ENCODE data around the gene CREB3L2. TPM values are rescaled to one million over a fixed set of nuclear protein-coding genes. Genes with fewer than 3 reads are reported as not detected.
"Not testable (repeated sequence)": the region's sequence is repeated elsewhere in the genome, so short reads cannot be mapped to it uniquely, and the experiment has no call there.

Gene CREB3L2, protein sequence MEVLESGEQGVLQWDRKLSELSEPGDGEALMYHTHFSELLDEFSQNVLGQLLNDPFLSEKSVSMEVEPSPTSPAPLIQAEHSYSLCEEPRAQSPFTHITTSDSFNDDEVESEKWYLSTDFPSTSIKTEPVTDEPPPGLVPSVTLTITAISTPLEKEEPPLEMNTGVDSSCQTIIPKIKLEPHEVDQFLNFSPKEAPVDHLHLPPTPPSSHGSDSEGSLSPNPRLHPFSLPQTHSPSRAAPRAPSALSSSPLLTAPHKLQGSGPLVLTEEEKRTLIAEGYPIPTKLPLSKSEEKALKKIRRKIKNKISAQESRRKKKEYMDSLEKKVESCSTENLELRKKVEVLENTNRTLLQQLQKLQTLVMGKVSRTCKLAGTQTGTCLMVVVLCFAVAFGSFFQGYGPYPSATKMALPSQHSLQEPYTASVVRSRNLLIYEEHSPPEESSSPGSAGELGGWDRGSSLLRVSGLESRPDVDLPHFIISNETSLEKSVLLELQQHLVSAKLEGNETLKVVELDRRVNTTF
- polyA plus RNA-seq (2011; rRNA removed) (53.5 and 57.8 TPM in 2 replicates), polyA minus RNA-seq (2011; rRNA and poly(A)+ RNA removed) (96.0 and 121 TPM in 2 replicates)

DNA sequence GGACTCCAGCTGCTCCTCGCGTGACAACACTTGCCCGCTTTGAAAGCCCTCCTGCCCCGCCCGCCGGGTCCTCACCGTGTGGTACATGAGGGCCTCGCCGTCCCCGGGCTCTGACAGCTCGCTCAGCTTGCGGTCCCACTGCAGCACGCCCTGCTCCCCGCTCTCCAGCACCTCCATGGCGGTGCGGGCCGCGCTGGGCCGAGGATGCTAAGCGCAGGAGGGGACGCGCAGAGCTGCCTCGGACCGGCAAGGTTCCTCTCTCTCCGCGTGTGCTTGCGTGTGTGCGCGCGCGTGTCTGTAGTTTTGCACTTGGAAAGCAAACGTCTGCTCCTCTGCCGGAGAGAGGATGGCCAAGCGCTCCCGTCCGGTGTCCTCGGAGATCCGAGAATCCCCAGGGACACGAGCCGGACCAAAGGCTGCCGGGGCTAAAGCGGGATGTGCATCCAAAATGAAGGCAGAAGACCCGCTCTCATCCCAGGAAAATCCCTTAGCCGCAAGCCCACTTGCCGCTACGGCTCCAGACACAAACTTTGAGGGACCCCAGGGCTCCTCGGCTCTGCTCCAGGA is at the start of gene CREB3L2:
CREB3L2 (minus strand) TSS at position 558 of the 567 bp plus-strand sequence; CDS start at position 177, 381 bp downstream.
- H3K4me3 ChIP-seq (ENCODE audit: low read depth, low read length): peak within 1 kb of the TSS; percentile 97
- ChIA-PET POLR2A (interaction anchor here (0.6 to 1.8 kb wide), 5 partner anchors 9 to 366 kb away, joined by 4 to 15 read pairs (median 7); no protein-coding TSS in a partner anchor), CTCF (interaction anchor here (0.6 to 11.4 kb wide), 34 partner anchors 9 to 396 kb away, joined by 3 to 365 read pairs (median 5); no protein-coding TSS in a partner anchor)
- peak within 1 kb of the TSS; percentile 99 for H3K27ac ChIP-seq (ENCODE audit: low read depth, low read length)
- H3K27me3 ChIP-seq (ENCODE audit: control insufficient read depth, insufficient read depth, low read length): no peaks in the 10 kb centered on the region
- H3K9me3 ChIP-seq (ENCODE audit: control insufficient read depth, insufficient read depth, low read length): peaks cover 4% of the 10 kb centered on the region; the same call in 1 of the 2 replicates
- TF ChIP-seq, protein P1, sequence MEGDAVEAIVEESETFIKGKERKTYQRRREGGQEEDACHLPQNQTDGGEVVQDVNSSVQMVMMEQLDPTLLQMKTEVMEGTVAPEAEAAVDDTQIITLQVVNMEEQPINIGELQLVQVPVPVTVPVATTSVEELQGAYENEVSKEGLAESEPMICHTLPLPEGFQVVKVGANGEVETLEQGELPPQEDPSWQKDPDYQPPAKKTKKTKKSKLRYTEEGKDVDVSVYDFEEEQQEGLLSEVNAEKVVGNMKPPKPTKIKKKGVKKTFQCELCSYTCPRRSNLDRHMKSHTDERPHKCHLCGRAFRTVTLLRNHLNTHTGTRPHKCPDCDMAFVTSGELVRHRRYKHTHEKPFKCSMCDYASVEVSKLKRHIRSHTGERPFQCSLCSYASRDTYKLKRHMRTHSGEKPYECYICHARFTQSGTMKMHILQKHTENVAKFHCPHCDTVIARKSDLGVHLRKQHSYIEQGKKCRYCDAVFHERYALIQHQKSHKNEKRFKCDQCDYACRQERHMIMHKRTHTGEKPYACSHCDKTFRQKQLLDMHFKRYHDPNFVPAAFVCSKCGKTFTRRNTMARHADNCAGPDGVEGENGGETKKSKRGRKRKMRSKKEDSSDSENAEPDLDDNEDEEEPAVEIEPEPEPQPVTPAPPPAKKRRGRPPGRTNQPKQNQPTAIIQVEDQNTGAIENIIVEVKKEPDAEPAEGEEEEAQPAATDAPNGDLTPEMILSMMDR (IDR thresholded peaks at IDR 0.05; ENCODE audit: low read depth, low read length): no peak
- DNase-seq (ENCODE audit: low read depth, low spot score): no peak

DNA sequence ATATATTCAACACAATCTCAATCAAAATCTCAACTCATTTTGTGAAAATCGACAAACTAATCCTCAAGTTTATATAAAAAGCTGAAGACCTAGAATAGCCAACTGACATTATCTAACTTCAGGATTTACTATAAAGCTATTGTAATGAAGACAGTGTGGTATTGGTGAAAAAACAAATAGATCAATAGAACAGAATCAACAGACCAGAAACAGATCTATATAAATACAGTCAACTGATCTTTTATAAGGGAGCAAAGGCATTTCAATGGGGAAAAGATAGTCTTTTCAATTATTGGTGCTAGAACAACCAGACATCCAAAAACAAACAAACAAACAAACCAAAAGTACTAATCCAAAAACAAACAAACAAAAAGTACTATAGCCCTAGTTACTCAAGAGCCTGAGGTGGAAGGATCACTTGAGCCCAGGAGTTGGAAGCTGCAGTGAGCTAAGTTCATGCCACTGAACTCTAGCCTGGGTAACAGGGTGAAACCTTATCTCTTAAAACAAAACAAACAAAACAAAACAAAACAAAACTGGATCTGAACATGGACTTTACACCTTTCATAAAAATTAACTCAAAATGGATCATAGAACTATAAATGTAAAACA is 47.7 kb upstream of the CREB3L2 start:
- Histone ChIP-seq H3K27ac (ENCODE audit: low read depth, low read length) (no peak overlapping the region), H3K4me3 (ENCODE audit: low read depth, low read length) (no peak overlapping the region), H3K27me3 (ENCODE audit: control insufficient read depth, insufficient read depth, low read length) (no peaks in the 10 kb centered on the region), H3K9me3 (ENCODE audit: control insufficient read depth, insufficient read depth, low read length) (no peaks in the 10 kb centered on the region)
- ChIA-PET CTCF (no interaction called here), POLR2A (no interaction called here)
- TF ChIP-seq, protein P1 (IDR thresholded peaks at IDR 0.05; ENCODE audit: low read depth, low read length): no peak
- no peak for DNase-seq (ENCODE audit: low read depth, low spot score)

DNA sequence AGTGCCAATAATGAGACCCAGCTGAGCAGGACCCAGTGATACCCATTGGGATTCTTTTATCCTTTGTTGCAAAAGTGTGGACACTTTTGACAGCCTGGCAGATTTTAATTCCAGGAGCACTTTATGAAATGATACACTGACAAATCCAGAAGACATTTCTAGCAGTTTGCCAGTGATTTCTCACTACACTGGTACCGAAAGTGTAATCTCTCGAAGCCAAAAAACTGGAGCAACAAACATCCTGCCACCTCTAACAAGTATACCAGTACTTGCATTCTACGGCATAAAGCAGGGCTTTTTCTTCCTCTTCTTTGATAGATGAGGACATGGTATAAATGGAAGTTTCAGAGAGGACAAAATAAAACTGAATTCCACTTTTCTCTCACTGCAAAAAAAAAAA is 46.0 kb upstream of the CREB3L2 start:
- ChIA-PET POLR2A (no interaction called here), CTCF (no interaction called here)
- TF ChIP-seq, protein P1 (IDR thresholded peaks at IDR 0.05; ENCODE audit: low read depth, low read length): no peak
- no peak overlapping the region for H3K4me3 ChIP-seq (ENCODE audit: low read depth, low read length)
- H3K27ac ChIP-seq (ENCODE audit: low read depth, low read length): no peak overlapping the region
- no peak for DNase-seq (ENCODE audit: low read depth, low spot score)
- no peaks in the 10 kb centered on the region for H3K9me3 ChIP-seq (ENCODE audit: control insufficient read depth, insufficient read depth, low read length)
- no peaks in the 10 kb centered on the region for H3K27me3 ChIP-seq (ENCODE audit: control insufficient read depth, insufficient read depth, low read length)

DNA sequence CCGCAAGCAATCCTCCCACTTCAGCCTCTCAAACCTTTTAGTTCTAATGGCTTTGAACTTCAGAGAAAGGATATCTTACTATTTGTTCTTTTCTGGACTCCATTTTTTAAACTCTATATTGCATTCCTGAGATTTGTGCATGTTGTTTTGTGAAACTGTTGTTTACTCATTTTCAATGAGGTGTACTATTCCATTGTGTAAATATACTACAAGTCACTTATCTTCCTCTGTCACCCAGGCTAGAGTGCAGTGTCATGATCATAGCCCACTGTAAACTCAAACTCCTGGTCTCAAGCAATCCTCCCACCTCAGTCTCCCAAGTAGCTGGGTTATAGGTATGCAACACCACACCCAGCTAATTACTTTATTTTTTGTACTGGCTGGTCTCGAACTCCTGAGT is 43.0 kb upstream of the CREB3L2 start:
- TF ChIP-seq, protein P1 (IDR thresholded peaks at IDR 0.05; ENCODE audit: low read depth, low read length): no peak
- DNase-seq (ENCODE audit: low read depth, low spot score): no peak
- ChIA-PET CTCF (no interaction called here), POLR2A (no interaction called here)
- Histone ChIP-seq H3K27me3 (ENCODE audit: control insufficient read depth, insufficient read depth, low read length) (no peaks in the 10 kb centered on the region), H3K4me3 (ENCODE audit: low read depth, low read length) (no peak overlapping the region), H3K9me3 (ENCODE audit: control insufficient read depth, insufficient read depth, low read length) (no peaks in the 10 kb centered on the region), H3K27ac (ENCODE audit: low read depth, low read length) (no peak overlapping the region)

DNA sequence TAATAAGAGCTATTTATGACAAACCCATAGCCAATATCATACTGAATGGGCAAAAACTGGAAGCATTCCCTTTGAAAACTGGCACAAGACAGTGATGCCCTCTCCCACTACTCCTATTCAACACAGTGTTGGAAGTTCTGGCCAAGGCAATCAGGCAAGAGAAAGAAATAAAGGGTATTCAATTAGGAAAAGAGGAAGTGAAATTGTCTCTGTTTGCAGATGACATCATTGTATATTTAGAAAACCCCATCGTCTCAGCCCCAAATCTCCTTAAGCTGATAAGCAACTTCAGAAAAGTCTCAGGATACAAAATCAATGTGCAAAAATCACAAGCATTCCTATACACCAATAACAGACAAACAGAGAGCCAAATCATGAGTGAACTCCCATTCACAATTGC is 38.2 kb upstream of the CREB3L2 start:
- H3K9me3 ChIP-seq (ENCODE audit: control insufficient read depth, insufficient read depth, low read length); H3K27me3 ChIP-seq (ENCODE audit: control insufficient read depth, insufficient read depth, low read length); H3K27ac ChIP-seq (ENCODE audit: low read depth, low read length); DNase-seq (ENCODE audit: low read depth, low spot score); POLR2A ChIA-PET; CTCF ChIA-PET; H3K4me3 ChIP-seq (ENCODE audit: low read depth, low read length): not testable (repeated sequence)

Data from AG04450 (cell line).